ENCODE measurements around the gene IL24. TPM values are rescaled to one million over a fixed set of nuclear protein-coding genes. Genes with fewer than 3 reads are reported as not detected.

Gene IL24
- polyA plus RNA-seq, 1 of the 3 experiments (the other 2 are of a cell fraction), result 0.03 TPM

DNA sequence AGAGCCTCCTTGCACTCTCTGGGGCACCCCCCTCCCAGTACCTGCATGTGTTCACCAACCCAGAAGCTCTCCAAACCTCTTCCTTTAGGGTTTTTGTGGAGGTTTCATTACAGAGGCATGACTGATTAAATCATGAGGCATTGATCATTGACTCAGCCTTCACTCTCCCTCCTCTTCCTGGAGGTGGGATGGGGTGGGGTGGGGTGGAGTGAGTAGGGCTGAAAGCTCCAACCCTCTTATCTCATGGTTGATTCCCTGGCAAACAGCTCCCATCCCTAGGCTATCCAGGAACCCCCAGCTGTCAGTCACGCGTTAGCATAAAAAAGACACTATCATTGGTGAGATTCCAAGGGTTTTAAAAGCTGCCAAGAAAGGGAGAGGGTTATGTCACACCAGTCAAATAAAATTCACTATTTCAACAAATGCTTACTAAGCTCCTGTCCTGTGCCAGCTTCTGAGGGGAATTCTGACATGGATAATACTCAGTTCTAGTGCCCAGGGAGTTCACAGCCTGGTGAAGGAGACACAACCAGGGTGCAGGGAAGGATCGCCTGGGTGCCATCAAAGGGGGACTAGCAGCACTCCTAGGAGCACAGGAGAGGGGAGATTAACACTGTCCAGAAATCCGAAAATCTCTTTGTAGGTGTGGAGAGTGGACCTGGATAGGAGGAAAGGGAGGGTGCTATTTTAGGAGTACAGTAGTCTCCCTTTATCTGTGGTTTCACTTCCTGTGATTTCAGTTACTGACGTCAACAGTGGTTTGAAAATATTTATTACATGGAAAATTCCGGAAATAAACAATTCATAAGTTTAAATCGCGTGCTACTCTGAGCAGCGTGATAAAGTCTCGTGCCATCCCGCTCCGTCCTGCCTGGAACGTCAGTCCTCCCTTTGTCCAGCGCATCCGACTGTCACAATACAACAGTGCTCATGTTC lies 6.8 kb upstream of the IL24 start:
- H3K36me3 ChIP-seq (replicated peaks in 1 of 2; ENCODE audit: control insufficient read depth in 1 of 2, insufficient read depth in 2 of 2, low read length in 1 of 2), result no peaks in the 10 kb centered on the region
- TF ChIP-seq, protein P1, sequence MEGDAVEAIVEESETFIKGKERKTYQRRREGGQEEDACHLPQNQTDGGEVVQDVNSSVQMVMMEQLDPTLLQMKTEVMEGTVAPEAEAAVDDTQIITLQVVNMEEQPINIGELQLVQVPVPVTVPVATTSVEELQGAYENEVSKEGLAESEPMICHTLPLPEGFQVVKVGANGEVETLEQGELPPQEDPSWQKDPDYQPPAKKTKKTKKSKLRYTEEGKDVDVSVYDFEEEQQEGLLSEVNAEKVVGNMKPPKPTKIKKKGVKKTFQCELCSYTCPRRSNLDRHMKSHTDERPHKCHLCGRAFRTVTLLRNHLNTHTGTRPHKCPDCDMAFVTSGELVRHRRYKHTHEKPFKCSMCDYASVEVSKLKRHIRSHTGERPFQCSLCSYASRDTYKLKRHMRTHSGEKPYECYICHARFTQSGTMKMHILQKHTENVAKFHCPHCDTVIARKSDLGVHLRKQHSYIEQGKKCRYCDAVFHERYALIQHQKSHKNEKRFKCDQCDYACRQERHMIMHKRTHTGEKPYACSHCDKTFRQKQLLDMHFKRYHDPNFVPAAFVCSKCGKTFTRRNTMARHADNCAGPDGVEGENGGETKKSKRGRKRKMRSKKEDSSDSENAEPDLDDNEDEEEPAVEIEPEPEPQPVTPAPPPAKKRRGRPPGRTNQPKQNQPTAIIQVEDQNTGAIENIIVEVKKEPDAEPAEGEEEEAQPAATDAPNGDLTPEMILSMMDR (IDR thresholded peaks at IDR 0.05), result no peak
- TF ChIP-seq NFIC (IDR thresholded peaks at IDR 0.05; ENCODE audit: borderline replicate concordance) (no peak), NRF1 (IDR thresholded peaks at IDR 0.05; ENCODE audit: low read depth, low read length) (no peak), RAD21 (IDR thresholded peaks at IDR 0.05; ENCODE audit: low read length) (no peak), SIN3A (IDR thresholded peaks at IDR 0.05; ENCODE audit: borderline replicate concordance, low read depth, low read length) (no peak)
- no peaks in the 10 kb centered on the region for H3F3A ChIP-seq (replicated peaks; ENCODE audit: insufficient read depth)
- POLR2A ChIA-PET, result no interaction called here
- no peak overlapping the region for H3K4me2 ChIP-seq
- H3K27me3 ChIP-seq (ENCODE audit: insufficient read depth), result peaks cover 5% of the 10 kb centered on the region; the same call in 1 of the 2 replicates
- WGBS (ENCODE audit: low lambda C conversion rate), result 74% methylated on average over 15 of the region's 15 CpGs
- H2AFZ ChIP-seq (ENCODE audit: low read depth), result no peak overlapping the region
- no peaks in the 10 kb centered on the region for H3K4me1 ChIP-seq (ENCODE audit: control insufficient read depth in 1 of 2, insufficient read depth in 2 of 2, low read depth in 1 of 2, low read length in 1 of 2)
- no peak overlapping the region for H3K9ac ChIP-seq
- CTCF ChIA-PET, result interaction anchor here (1.3 to 1.4 kb wide), 2 partner anchors 22 to 164 kb away, joined by 3 read pairs; no protein-coding TSS in a partner anchor
- H3K9me2 ChIP-seq, result no peaks in the 10 kb centered on the region
- no peaks in the 10 kb centered on the region for H3K9me3 ChIP-seq
- H3K4me3 ChIP-seq (ENCODE audit: low read depth in 2 of 2, low read length in 1 of 2), result no peak overlapping the region
- DNase-seq, result no peak
- no peak overlapping the region for H3K27ac ChIP-seq (ENCODE audit: low read depth in 2 of 2, low read length in 1 of 2)
- no peaks in the 10 kb centered on the region for H4K20me1 ChIP-seq (ENCODE audit: insufficient read depth)
- H3K79me2 ChIP-seq (ENCODE audit: insufficient read depth), result no peaks in the 10 kb centered on the region

DNA sequence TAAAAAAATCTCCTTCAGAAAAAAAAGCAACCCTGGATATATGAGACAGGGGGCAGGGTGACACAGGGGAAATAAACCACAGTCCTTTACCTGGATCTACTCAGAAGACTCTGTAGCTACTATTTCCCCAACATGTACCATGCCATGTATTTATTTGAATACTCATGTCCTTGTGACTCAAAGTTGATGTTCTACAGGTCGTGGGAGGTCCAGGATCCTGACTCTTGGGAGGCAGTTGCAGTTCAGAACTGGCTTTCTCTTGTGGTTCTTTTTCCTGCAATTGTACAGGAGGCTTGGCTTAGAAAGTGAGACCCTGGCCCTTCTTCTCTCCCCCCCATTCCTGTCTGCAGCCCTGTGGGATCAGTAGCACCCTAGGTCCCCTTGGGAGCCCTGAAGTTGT lies 5.8 kb upstream of the IL24 start:
- no peak overlapping the region for H2AFZ ChIP-seq (ENCODE audit: low read depth)
- H3K36me3 ChIP-seq (replicated peaks in 1 of 2; ENCODE audit: control insufficient read depth in 1 of 2, insufficient read depth in 2 of 2, low read length in 1 of 2), result no peaks in the 10 kb centered on the region
- TF ChIP-seq EP300 (IDR thresholded peaks at IDR 0.05; ENCODE audit: borderline replicate concordance in 1 of 2, low read depth in 1 of 2, low read length in 1 of 2) (no peak), GABPA (IDR thresholded peaks at IDR 0.05; ENCODE audit: low read depth) (no peak), SMC3 (IDR thresholded peaks at IDR 0.05; ENCODE audit: low read depth, low read length) (no peak), RAD21 (IDR thresholded peaks at IDR 0.05; ENCODE audit: low read length) (no peak), MEF2A (IDR thresholded peaks at IDR 0.05; ENCODE audit: borderline replicate concordance, low read depth) (no peak), NRF1 (IDR thresholded peaks at IDR 0.05; ENCODE audit: low read depth, low read length) (no peak), GATA2 (CRISPR knock-in tag; IDR thresholded peaks at IDR 0.05) (no peak), YY1 (IDR thresholded peaks at IDR 0.05; ENCODE audit: low read depth) (no peak)
- TF ChIP-seq, protein P2, sequence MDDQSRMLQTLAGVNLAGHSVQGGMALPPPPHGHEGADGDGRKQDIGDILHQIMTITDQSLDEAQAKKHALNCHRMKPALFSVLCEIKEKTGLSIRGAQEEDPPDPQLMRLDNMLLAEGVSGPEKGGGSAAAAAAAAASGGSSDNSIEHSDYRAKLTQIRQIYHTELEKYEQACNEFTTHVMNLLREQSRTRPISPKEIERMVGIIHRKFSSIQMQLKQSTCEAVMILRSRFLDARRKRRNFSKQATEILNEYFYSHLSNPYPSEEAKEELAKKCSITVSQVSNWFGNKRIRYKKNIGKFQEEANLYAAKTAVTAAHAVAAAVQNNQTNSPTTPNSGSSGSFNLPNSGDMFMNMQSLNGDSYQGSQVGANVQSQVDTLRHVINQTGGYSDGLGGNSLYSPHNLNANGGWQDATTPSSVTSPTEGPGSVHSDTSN (IDR thresholded peaks at IDR 0.05), result no peak
- TF ChIP-seq, protein P3, sequence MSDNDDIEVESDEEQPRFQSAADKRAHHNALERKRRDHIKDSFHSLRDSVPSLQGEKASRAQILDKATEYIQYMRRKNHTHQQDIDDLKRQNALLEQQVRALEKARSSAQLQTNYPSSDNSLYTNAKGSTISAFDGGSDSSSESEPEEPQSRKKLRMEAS (IDR thresholded peaks at IDR 0.05; ENCODE audit: low read depth), result no peak
- H3K79me2 ChIP-seq (ENCODE audit: insufficient read depth), result no peaks in the 10 kb centered on the region
- no peaks in the 10 kb centered on the region for H3F3A ChIP-seq (replicated peaks; ENCODE audit: insufficient read depth)
- no peak for DNase-seq
- WGBS (ENCODE audit: low lambda C conversion rate), result 58% methylated on average over 1 of the region's 1 CpG
- H4K20me1 ChIP-seq (ENCODE audit: insufficient read depth), result no peaks in the 10 kb centered on the region
- peaks cover under 1% of the 10 kb centered on the region; the same call in 1 of the 2 replicates for H3K27me3 ChIP-seq (ENCODE audit: insufficient read depth)
- H3K9ac ChIP-seq, result no peak overlapping the region
- H3K27ac ChIP-seq (ENCODE audit: low read depth in 2 of 2, low read length in 1 of 2), result no peak overlapping the region
- CTCF ChIA-PET, result interaction anchor here (1.4 to 1.8 kb wide), 3 partner anchors 21 to 165 kb away, joined by 3 to 5 read pairs (median 3); partner anchors contain the start of gene IL20
- no peak overlapping the region for H3K4me2 ChIP-seq
- no peaks in the 10 kb centered on the region for H3K9me2 ChIP-seq
- H3K4me3 ChIP-seq (ENCODE audit: low read depth in 2 of 2, low read length in 1 of 2), result no peak overlapping the region
- no peaks in the 10 kb centered on the region for H3K4me1 ChIP-seq (ENCODE audit: control insufficient read depth in 1 of 2, insufficient read depth in 2 of 2, low read depth in 1 of 2, low read length in 1 of 2)
- H3K9me3 ChIP-seq, result no peaks in the 10 kb centered on the region
- POLR2A ChIA-PET, result no interaction called here

All from SK-N-SH (cell line).